Upper lobe of left lung (tissue), 4 donors: ENCODE data around the gene REM2.

Experiments used
- POLR2A ChIP-seq, 4 donors: fragments of 450-650 bp; IDR thresholded peaks; one replicate each; pipeline ENCODE4 v1.5.1; 2016 to 2017; ENCODE audit warnings: antibody characterized with exemption in 4 of 4, mild to moderate bottlenecking in 2 of 4
- POLR2AphosphoS5 ChIP-seq, 2 donors: sonication (generic); formaldehyde crosslinking; IDR thresholded peaks; one replicate each; pipeline ENCODE4 v1.5.1; 2017; ENCODE audit warnings: antibody characterized with exemption in 2 of 2
- TF ChIP-seq, protein P1 (sequence below), 6 experiments: fragments of 450-650 bp in 4 of 6; fragments of 200-600 bp in 2 of 6; sonication (generic) in 2 of 6; IDR thresholded peaks; one replicate each; pipeline ENCODE4 v1.5.1; 2016 to 2019; ENCODE audit warnings: antibody characterized with exemption in 6 of 6

DNA sequence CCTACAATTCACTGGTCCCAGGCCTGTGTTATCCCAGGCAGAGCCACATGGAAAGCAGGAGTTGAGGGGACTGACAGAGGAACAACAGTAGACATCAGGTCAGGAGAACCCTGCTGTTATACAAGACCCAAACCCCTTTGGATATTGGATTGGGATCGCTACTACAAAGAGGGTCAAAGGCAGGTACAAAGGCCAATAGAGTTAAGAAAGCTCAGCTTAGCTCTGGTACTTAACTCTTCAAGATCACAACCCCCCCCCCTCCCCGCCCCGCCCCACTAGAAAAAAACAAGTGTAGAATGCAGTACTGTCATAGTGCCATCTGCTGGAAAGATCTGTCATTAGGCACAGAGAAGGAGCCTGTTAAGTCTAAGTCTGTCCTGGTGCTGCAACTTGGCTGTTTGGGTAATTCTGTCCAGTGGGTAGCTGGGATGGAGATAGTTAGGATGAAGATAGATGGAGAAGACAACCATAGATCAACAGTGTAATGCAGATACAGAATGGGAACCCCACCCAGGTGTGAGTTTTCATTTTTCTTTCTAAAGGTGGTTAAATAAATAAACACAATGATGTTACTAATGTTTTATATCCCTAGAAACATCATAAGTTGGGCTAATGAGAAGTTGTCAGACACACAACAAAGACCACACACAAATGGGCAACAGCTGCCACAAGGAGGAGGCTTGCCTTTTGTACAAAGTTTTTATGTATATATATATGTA, 17.2 kb downstream of the REM2 start:
- TF ChIP-seq POLR2A (IDR thresholded peaks at IDR 0.05): no peak
- TF ChIP-seq, protein P1, sequence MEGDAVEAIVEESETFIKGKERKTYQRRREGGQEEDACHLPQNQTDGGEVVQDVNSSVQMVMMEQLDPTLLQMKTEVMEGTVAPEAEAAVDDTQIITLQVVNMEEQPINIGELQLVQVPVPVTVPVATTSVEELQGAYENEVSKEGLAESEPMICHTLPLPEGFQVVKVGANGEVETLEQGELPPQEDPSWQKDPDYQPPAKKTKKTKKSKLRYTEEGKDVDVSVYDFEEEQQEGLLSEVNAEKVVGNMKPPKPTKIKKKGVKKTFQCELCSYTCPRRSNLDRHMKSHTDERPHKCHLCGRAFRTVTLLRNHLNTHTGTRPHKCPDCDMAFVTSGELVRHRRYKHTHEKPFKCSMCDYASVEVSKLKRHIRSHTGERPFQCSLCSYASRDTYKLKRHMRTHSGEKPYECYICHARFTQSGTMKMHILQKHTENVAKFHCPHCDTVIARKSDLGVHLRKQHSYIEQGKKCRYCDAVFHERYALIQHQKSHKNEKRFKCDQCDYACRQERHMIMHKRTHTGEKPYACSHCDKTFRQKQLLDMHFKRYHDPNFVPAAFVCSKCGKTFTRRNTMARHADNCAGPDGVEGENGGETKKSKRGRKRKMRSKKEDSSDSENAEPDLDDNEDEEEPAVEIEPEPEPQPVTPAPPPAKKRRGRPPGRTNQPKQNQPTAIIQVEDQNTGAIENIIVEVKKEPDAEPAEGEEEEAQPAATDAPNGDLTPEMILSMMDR (IDR thresholded peaks at IDR 0.05): peak in 5 of 6 experiments; percentile 27 to 48 (median 40)
- no peak for TF ChIP-seq POLR2AphosphoS5 (IDR thresholded peaks at IDR 0.05)
